ENCODE data around the gene BRIP1. TPM values are rescaled to one million over a fixed set of nuclear protein-coding genes. Genes with fewer than 3 reads are reported as not detected.
"Not testable (repeated sequence)": the region's sequence is repeated elsewhere in the genome, so short reads cannot be mapped to it uniquely, and the experiment has no call there.

Gene BRIP1
- polyA plus RNA-seq, 2 donors: 1.4 to 1.7 TPM

DNA sequence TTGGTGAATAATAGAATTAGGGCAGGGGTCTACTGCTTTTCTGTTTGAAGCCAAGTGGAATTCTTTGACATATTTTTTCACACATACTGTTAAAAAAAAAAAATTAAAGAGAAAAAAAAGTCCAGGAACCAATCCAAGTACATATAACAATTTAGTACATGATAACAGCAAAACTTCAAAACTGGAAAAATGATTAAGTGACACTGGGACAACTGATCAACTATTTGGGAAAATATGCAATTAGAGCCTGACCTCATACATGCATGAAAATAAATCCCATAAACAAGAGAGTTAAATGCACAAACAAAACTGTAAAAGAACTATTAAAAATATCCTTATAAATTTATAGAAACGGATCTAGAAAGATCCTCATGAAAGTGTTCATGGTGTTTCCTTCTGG is 27.7 kb downstream of the BRIP1 start:
- Histone ChIP-seq H3K27me3 (ENCODE audit: control insufficient read depth in 1 of 2, insufficient read depth in 2 of 2, low read length in 2 of 2) (no peaks in the 10 kb centered on the region), H3K27ac (ENCODE audit: low read depth in 2 of 2, low read length in 1 of 2) (no peak overlapping the region), H3K9me3 (ENCODE audit: control insufficient read depth in 2 of 2, insufficient read depth in 1 of 2, low read depth in 1 of 2, low read length in 1 of 2) (no peaks in the 10 kb centered on the region), H3K4me1 (ENCODE audit: control insufficient read depth in 2 of 2, insufficient read depth in 2 of 2, low read length in 1 of 2) (no peaks in the 10 kb centered on the region), H3K4me3 (ENCODE audit: low read depth in 1 of 2, low read length in 2 of 2) (no peak overlapping the region), H3K36me3 (ENCODE audit: control insufficient read depth in 2 of 2, insufficient read depth in 2 of 2, low read length in 1 of 2) (no peaks in the 10 kb centered on the region)
- 84 to 87% methylated on average over 1 of the region's 1 CpG for WGBS, 2 donors

DNA sequence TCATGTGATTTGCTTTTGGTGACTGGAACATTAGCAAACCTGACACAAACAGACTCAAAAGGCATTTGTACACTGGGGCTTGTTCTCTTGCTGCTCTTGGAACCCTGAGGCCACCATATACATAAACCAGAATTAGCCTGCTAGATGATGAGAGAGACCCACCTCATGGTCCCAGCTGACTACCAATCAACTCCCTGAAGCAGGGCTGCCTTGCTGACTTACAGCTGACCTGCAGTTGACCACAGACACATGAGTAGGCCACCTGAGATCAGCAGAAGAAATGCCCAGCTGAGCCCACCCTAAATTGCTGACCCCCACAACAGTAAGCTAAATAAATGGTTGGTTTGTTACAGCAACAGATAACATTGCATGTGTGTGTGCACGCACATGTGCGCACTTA is 28.7 kb downstream of the BRIP1 start:
- H3K27me3 ChIP-seq (ENCODE audit: control insufficient read depth in 1 of 2, insufficient read depth in 2 of 2, low read length in 2 of 2): no peaks in the 10 kb centered on the region
- no peaks in the 10 kb centered on the region for H3K4me1 ChIP-seq (ENCODE audit: control insufficient read depth in 2 of 2, insufficient read depth in 2 of 2, low read length in 1 of 2)
- 99 to 100% methylated on average over 2 of the region's 2 CpGs for WGBS, 2 donors
- no peak overlapping the region for H3K4me3 ChIP-seq (ENCODE audit: low read depth in 1 of 2, low read length in 2 of 2)
- no peaks in the 10 kb centered on the region for H3K36me3 ChIP-seq (ENCODE audit: control insufficient read depth in 2 of 2, insufficient read depth in 2 of 2, low read length in 1 of 2)
- no peak overlapping the region for H3K27ac ChIP-seq (ENCODE audit: low read depth in 2 of 2, low read length in 1 of 2)
- no peaks in the 10 kb centered on the region for H3K9me3 ChIP-seq (ENCODE audit: control insufficient read depth in 2 of 2, insufficient read depth in 1 of 2, low read depth in 1 of 2, low read length in 1 of 2)

GRCh38 chr17:61833536-61834193 is 29.7 kb downstream of the BRIP1 start:
- Histone ChIP-seq H3K4me1 (ENCODE audit: control insufficient read depth in 2 of 2, insufficient read depth in 2 of 2, low read length in 1 of 2) (no peaks in the 10 kb centered on the region), H3K4me3 (ENCODE audit: low read depth in 1 of 2, low read length in 2 of 2) (no peak overlapping the region), H3K27me3 (ENCODE audit: control insufficient read depth in 1 of 2, insufficient read depth in 2 of 2, low read length in 2 of 2) (no peaks in the 10 kb centered on the region), H3K27ac (ENCODE audit: low read depth in 2 of 2, low read length in 1 of 2) (no peak overlapping the region), H3K9me3 (ENCODE audit: control insufficient read depth in 2 of 2, insufficient read depth in 1 of 2, low read depth in 1 of 2, low read length in 1 of 2) (no peaks in the 10 kb centered on the region), H3K36me3 (ENCODE audit: control insufficient read depth in 2 of 2, insufficient read depth in 2 of 2, low read length in 1 of 2) (no peaks in the 10 kb centered on the region)
- 53 to 70% methylated on average over 7 of the region's 7 CpGs for WGBS, 2 donors

- no peak overlapping the region for H3K27ac ChIP-seq (ENCODE audit: low read depth in 2 of 2, low read length in 1 of 2)
- 92 to 93% methylated on average over 3 of the region's 3 CpGs for WGBS, 2 donors
- H3K4me3 ChIP-seq (ENCODE audit: low read depth in 1 of 2, low read length in 2 of 2): no peak overlapping the region
- H3K27me3 ChIP-seq (ENCODE audit: control insufficient read depth in 1 of 2, insufficient read depth in 2 of 2, low read length in 2 of 2): no peaks in the 10 kb centered on the region
- no peaks in the 10 kb centered on the region for H3K36me3 ChIP-seq (ENCODE audit: control insufficient read depth in 2 of 2, insufficient read depth in 2 of 2, low read length in 1 of 2)
- H3K9me3 ChIP-seq (ENCODE audit: control insufficient read depth in 2 of 2, insufficient read depth in 1 of 2, low read depth in 1 of 2, low read length in 1 of 2): no peaks in the 10 kb centered on the region
- H3K4me1 ChIP-seq (ENCODE audit: control insufficient read depth in 2 of 2, insufficient read depth in 2 of 2, low read length in 1 of 2): no peaks in the 10 kb centered on the region
These were observed 30.9 kb downstream of the BRIP1 start for GRCh38 chr17:61832463-61832862.

DNA sequence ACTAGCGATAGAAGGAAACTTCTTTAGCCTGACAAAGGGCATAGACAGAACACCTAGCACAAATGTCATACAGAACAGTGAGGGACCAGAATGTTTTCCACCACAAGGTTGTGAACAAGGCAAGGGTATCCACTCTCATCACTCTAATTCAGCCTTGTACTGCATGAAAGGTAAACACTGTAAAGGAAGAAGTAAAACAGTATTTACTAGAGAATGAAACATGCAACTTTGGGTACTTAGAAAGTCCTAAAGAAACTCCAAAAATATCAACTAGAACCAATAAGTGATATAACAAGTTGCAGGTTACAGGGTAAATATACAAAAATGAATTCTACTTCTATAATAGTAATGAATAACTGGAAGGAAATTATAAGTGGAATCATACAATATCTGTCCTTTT is 32.2 kb downstream of the BRIP1 start:
- WGBS, 2 donors: 97 to 99% methylated on average over 1 of the region's 1 CpG
- H3K9me3 ChIP-seq (ENCODE audit: control insufficient read depth in 2 of 2, insufficient read depth in 1 of 2, low read depth in 1 of 2, low read length in 1 of 2): no peaks in the 10 kb centered on the region
- H3K27ac ChIP-seq (ENCODE audit: low read depth in 2 of 2, low read length in 1 of 2): no peak overlapping the region
- H3K4me1 ChIP-seq (ENCODE audit: control insufficient read depth in 2 of 2, insufficient read depth in 2 of 2, low read length in 1 of 2): no peaks in the 10 kb centered on the region
- no peak overlapping the region for H3K4me3 ChIP-seq (ENCODE audit: low read depth in 1 of 2, low read length in 2 of 2)
- H3K36me3 ChIP-seq (ENCODE audit: control insufficient read depth in 2 of 2, insufficient read depth in 2 of 2, low read length in 1 of 2): no peaks in the 10 kb centered on the region
- H3K27me3 ChIP-seq (ENCODE audit: control insufficient read depth in 1 of 2, insufficient read depth in 2 of 2, low read length in 2 of 2): no peaks in the 10 kb centered on the region

GRCh38 chr17:61828694-61829093 is 34.6 kb downstream of the BRIP1 start:
- WGBS, 2 donors: 86 to 94% methylated on average over 1 of the region's 1 CpG

DNA sequence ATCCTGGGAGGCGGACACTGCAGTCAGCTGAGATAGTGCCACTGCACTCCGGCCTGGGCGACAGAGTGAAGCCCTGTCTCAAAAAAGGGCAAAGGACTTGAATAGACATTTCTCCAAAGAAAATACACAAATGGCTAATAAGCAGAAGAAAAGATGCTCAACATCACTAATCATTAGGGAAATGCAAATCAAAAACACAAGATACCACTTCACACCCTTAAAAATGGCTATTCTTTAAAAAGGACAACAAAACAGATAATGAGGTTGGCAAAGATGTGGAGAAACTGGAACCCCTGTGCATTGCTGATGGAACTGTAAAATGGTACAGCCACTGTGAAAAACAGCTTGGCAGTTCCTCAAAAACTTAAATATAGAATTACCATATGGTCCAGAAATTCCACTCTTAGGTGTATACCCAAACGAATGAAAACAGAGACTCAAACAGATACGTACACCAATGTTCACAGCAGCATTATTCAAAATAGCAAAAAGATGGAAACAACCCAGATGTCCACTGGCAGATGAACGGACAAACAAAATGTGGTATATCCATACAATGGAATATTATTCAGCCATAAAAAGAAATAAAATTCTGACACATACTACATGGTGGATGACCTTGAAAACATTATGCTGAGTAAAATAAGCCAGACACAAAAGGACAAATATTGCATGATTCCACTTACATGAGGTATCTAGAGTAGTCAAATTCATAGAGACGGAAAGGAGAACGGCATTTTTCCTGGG is 35.5 kb downstream of the BRIP1 start:
- H3K4me3 ChIP-seq (ENCODE audit: low read depth in 1 of 2, low read length in 2 of 2): no peak overlapping the region
- H3K4me1 ChIP-seq (ENCODE audit: control insufficient read depth in 2 of 2, insufficient read depth in 2 of 2, low read length in 1 of 2): no peaks in the 10 kb centered on the region
- no peaks in the 10 kb centered on the region for H3K36me3 ChIP-seq (ENCODE audit: control insufficient read depth in 2 of 2, insufficient read depth in 2 of 2, low read length in 1 of 2)
- H3K27ac ChIP-seq (ENCODE audit: low read depth in 2 of 2, low read length in 1 of 2): no peak overlapping the region
- H3K27me3 ChIP-seq (ENCODE audit: control insufficient read depth in 1 of 2, insufficient read depth in 2 of 2, low read length in 2 of 2): no peaks in the 10 kb centered on the region
- H3K9me3 ChIP-seq (ENCODE audit: control insufficient read depth in 2 of 2, insufficient read depth in 1 of 2, low read depth in 1 of 2, low read length in 1 of 2): no peaks in the 10 kb centered on the region
- 98 to 99% methylated on average over 8 of the region's 8 CpGs for WGBS, 2 donors

More at GRCh38 chr17:61828694-61829093, 34.6 kb downstream of the BRIP1 start:
- H3K27me3 ChIP-seq (ENCODE audit: control insufficient read depth in 1 of 2, insufficient read depth in 2 of 2, low read length in 2 of 2): no peaks in the 10 kb centered on the region
- H3K9me3 ChIP-seq (ENCODE audit: control insufficient read depth in 2 of 2, insufficient read depth in 1 of 2, low read depth in 1 of 2, low read length in 1 of 2): no peaks in the 10 kb centered on the region
- no peak overlapping the region for H3K27ac ChIP-seq (ENCODE audit: low read depth in 2 of 2, low read length in 1 of 2)
- H3K4me1 ChIP-seq (ENCODE audit: control insufficient read depth in 2 of 2, insufficient read depth in 2 of 2, low read length in 1 of 2): no peaks in the 10 kb centered on the region
- no peak overlapping the region for H3K4me3 ChIP-seq (ENCODE audit: low read depth in 1 of 2, low read length in 2 of 2)
- no peaks in the 10 kb centered on the region for H3K36me3 ChIP-seq (ENCODE audit: control insufficient read depth in 2 of 2, insufficient read depth in 2 of 2, low read length in 1 of 2)

GRCh38 chr17:61826866-61827265 is 36.5 kb downstream of the BRIP1 start:
- H3K4me1 ChIP-seq (ENCODE audit: control insufficient read depth in 2 of 2, insufficient read depth in 2 of 2, low read length in 1 of 2); H3K4me3 ChIP-seq (ENCODE audit: low read depth in 1 of 2, low read length in 2 of 2); H3K27ac ChIP-seq (ENCODE audit: low read depth in 2 of 2, low read length in 1 of 2); H3K36me3 ChIP-seq (ENCODE audit: control insufficient read depth in 2 of 2, insufficient read depth in 2 of 2, low read length in 1 of 2); H3K27me3 ChIP-seq (ENCODE audit: control insufficient read depth in 1 of 2, insufficient read depth in 2 of 2, low read length in 2 of 2); H3K9me3 ChIP-seq (ENCODE audit: control insufficient read depth in 2 of 2, insufficient read depth in 1 of 2, low read depth in 1 of 2, low read length in 1 of 2): not testable (repeated sequence)
- WGBS, 2 donors: 95 to 100% methylated on average over 1 of the region's 1 CpG

DNA sequence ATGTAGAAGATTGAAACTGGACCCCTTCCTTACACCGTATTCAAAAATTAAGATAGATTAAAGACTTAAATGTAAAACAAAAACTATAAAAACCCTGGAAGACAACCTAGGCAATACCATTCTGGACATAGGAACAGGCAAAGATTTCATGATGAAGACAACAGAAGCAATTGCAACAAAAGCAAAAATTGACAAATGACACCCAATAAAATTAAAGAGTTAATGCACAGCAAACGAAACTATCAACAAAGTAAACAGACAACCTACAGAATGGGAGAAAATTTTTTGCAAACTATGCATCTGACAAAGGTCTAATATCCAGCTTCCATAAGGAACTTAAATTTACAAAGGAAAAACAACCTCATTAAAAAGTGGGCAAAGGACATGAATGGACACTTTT is 37.1 kb downstream of the BRIP1 start:
- H3K27me3 ChIP-seq (ENCODE audit: control insufficient read depth in 1 of 2, insufficient read depth in 2 of 2, low read length in 2 of 2); H3K36me3 ChIP-seq (ENCODE audit: control insufficient read depth in 2 of 2, insufficient read depth in 2 of 2, low read length in 1 of 2); H3K4me1 ChIP-seq (ENCODE audit: control insufficient read depth in 2 of 2, insufficient read depth in 2 of 2, low read length in 1 of 2); H3K27ac ChIP-seq (ENCODE audit: low read depth in 2 of 2, low read length in 1 of 2); H3K9me3 ChIP-seq (ENCODE audit: control insufficient read depth in 2 of 2, insufficient read depth in 1 of 2, low read depth in 1 of 2, low read length in 1 of 2); H3K4me3 ChIP-seq (ENCODE audit: low read depth in 1 of 2, low read length in 2 of 2): not testable (repeated sequence)
- 90 to 93% methylated on average over 2 of the region's 2 CpGs for WGBS, 2 donors
